ENCODE data around the gene TMEM217.

Gene TMEM217

DNA sequence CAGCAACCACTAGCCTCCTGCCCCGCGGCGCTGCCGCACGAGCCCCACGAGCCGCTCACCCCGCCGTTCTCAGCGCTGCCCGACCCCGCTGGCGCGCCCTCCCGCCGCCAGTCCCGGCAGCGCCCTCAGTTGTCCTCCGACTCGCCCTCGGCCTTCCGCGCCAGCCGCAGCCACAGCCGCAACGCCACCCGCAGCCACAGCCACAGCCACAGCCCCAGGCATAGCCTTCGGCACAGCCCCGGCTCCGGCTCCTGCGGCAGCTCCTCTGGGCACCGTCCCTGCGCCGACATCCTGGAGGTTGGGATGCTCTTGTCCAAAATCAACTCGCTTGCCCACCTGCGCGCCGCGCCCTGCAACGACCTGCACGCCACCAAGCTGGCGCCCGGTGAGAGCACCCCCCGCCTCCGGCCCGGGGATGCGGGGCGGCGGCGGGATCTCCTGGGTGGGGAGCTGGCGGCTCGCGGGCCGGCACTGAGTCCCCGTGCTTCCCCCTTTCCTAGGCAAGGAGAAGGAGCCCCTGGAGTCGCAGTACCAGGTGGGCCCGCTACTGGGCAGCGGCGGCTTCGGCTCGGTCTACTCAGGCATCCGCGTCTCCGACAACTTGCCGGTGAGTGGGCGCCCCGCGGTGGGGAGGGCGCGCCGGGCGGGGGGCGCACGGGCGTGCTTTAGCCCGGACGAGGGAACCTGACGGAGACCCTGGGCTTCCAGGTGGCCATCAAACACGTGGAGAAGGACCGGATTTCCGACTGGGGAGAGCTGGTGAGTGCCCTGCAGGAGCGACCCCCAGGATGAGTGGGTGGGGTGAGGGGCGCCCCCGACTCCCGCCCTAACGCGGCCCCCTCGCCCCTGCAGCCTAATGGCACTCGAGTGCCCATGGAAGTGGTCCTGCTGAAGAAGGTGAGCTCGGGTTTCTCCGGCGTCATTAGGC is 87.4 kb downstream of the TMEM217 start (continued):
- TF ChIP-seq ZNF23 (tag by site-specific recombination; IDR thresholded peaks at IDR 0.05; ENCODE audit: borderline replicate concordance) (no peak), MZF1 (tag by site-specific recombination; IDR thresholded peaks at IDR 0.05; ENCODE audit: borderline replicate concordance) (no peak), ZNF112 (tag by site-specific recombination; IDR thresholded peaks at IDR 0.05) (no peak), ZNF155 (tag by site-specific recombination; IDR thresholded peaks at IDR 0.05) (no peak), ZNF610 (tag by site-specific recombination; IDR thresholded peaks at IDR 0.05; ENCODE audit: borderline replicate concordance) (no peak), TRIM28 (IDR thresholded peaks at IDR 0.05; ENCODE audit: borderline replicate concordance, low read length) (no peak), ZNF629 (tag by site-specific recombination; IDR thresholded peaks at IDR 0.05) (no peak), ZNF596 (tag by site-specific recombination; IDR thresholded peaks at IDR 0.05) (no peak), RBAK (tag by site-specific recombination; IDR thresholded peaks at IDR 0.05) (no peak), KLF16 (tag by site-specific recombination; IDR thresholded peaks at IDR 0.05) (no peak), ZNF202 (tag by site-specific recombination; IDR thresholded peaks at IDR 0.05; ENCODE audit: borderline replicate concordance) (no peak), REPIN1 (tag by site-specific recombination; IDR thresholded peaks at IDR 0.05; ENCODE audit: low read depth) (no peak), ZSCAN23 (tag by site-specific recombination; IDR thresholded peaks at IDR 0.05) (no peak), FEZF1 (tag by site-specific recombination; IDR thresholded peaks at IDR 0.05) (no peak), HOXA7 (CRISPR knock-in tag; IDR thresholded peaks at IDR 0.05; ENCODE audit: borderline replicate concordance) (no peak), ZBTB21 (tag by site-specific recombination; IDR thresholded peaks at IDR 0.05) (no peak), GFI1B (tag by site-specific recombination; IDR thresholded peaks at IDR 0.05) (no peak), ZNF239 (tag by site-specific recombination; IDR thresholded peaks at IDR 0.05) (no peak), ZBTB6 (tag by site-specific recombination; IDR thresholded peaks at IDR 0.05) (no peak; the same call in 1 of the 2 replicates), ZNF548 (tag by site-specific recombination; IDR thresholded peaks at IDR 0.05) (no peak), ZNF792 (tag by site-specific recombination; IDR thresholded peaks at IDR 0.05) (no peak), ZNF529 (tag by site-specific recombination; IDR thresholded peaks at IDR 0.05; ENCODE audit: insufficient replicate concordance) (no peak), ZNF24 (tag by site-specific recombination; IDR thresholded peaks at IDR 0.05) (no peak), ZNF561 (tag by site-specific recombination; IDR thresholded peaks at IDR 0.05; ENCODE audit: borderline replicate concordance) (0 out of 2 replicates have a peak, but pooled peaks have one; percentile 16), ZNF473 (tag by site-specific recombination; IDR thresholded peaks at IDR 0.05) (no peak), ZNF626 (tag by site-specific recombination; IDR thresholded peaks at IDR 0.05) (no peak), ZNF184 (tag by site-specific recombination; IDR thresholded peaks at IDR 0.05) (no peak), ZNF654 (tag by site-specific recombination; IDR thresholded peaks at IDR 0.05; ENCODE audit: low read depth) (no peak)
- TF ChIP-seq, protein P1, sequence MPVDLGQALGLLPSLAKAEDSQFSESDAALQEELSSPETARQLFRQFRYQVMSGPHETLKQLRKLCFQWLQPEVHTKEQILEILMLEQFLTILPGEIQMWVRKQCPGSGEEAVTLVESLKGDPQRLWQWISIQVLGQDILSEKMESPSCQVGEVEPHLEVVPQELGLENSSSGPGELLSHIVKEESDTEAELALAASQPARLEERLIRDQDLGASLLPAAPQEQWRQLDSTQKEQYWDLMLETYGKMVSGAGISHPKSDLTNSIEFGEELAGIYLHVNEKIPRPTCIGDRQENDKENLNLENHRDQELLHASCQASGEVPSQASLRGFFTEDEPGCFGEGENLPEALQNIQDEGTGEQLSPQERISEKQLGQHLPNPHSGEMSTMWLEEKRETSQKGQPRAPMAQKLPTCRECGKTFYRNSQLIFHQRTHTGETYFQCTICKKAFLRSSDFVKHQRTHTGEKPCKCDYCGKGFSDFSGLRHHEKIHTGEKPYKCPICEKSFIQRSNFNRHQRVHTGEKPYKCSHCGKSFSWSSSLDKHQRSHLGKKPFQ (tag by site-specific recombination; IDR thresholded peaks at IDR 0.05), result no peak
- TF ChIP-seq, protein P2, sequence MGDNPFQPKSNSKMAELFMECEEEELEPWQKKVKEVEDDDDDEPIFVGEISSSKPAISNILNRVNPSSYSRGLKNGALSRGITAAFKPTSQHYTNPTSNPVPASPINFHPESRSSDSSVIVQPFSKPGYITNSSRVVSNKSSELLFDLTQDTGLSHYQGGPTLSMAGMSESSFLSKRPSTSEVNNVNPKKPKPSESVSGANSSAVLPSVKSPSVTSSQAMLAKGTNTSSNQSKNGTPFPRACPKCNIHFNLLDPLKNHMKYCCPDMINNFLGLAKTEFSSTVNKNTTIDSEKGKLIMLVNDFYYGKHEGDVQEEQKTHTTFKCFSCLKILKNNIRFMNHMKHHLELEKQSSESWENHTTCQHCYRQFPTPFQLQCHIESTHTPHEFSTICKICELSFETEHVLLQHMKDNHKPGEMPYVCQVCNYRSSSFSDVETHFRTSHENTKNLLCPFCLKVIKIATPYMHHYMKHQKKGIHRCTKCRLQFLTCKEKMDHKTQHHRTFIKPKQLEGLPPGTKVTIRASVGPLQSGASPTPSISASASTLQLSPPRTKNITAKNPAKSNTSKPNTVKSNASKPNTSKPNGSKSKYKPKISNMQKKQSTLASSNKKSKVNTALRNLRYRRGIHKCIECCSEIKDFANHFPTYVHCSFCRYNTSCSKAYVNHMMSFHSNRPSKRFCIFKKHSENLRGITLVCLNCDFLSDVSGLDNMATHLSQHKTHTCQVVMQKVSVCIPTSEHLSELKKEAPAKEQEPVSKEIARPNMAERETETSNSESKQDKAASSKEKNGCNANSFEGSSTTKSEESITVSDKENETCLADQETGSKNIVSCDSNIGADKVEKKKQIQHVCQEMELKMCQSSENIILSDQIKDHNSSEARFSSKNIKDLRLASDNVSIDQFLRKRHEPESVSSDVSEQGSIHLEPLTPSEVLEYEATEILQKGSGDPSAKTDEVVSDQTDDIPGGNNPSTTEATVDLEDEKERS (tag by site-specific recombination; IDR thresholded peaks at IDR 0.05), result no peak
- TF ChIP-seq, protein P3, sequence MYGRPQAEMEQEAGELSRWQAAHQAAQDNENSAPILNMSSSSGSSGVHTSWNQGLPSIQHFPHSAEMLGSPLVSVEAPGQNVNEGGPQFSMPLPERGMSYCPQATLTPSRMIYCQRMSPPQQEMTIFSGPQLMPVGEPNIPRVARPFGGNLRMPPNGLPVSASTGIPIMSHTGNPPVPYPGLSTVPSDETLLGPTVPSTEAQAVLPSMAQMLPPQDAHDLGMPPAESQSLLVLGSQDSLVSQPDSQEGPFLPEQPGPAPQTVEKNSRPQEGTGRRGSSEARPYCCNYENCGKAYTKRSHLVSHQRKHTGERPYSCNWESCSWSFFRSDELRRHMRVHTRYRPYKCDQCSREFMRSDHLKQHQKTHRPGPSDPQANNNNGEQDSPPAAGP (tag by site-specific recombination; IDR thresholded peaks at IDR 0.05), result peak; percentile 58; the same call in 1 of the 2 replicates
- TF ChIP-seq, protein P4, sequence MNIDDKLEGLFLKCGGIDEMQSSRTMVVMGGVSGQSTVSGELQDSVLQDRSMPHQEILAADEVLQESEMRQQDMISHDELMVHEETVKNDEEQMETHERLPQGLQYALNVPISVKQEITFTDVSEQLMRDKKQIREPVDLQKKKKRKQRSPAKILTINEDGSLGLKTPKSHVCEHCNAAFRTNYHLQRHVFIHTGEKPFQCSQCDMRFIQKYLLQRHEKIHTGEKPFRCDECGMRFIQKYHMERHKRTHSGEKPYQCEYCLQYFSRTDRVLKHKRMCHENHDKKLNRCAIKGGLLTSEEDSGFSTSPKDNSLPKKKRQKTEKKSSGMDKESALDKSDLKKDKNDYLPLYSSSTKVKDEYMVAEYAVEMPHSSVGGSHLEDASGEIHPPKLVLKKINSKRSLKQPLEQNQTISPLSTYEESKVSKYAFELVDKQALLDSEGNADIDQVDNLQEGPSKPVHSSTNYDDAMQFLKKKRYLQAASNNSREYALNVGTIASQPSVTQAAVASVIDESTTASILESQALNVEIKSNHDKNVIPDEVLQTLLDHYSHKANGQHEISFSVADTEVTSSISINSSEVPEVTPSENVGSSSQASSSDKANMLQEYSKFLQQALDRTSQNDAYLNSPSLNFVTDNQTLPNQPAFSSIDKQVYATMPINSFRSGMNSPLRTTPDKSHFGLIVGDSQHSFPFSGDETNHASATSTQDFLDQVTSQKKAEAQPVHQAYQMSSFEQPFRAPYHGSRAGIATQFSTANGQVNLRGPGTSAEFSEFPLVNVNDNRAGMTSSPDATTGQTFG (tag by site-specific recombination; IDR thresholded peaks at IDR 0.05; ENCODE audit: borderline replicate concordance), result no peak
